Transverse colon (tissue), 4 donors: ENCODE measurements around the gene AMOTL2. TPM values are rescaled to one million over a fixed set of nuclear protein-coding genes. Genes with fewer than 3 reads are reported as not detected.
A peak's percentile ranks its signal among the peaks of the same experiment; 100 is the strongest.

Experiments
- DNase-seq: peaks from one replicate; pipeline ENCODE4 v3.0.0-alpha.2; 2019
- H3K27ac ChIP-seq, 4 donors: fragments of 200-600 bp; sonication (generic); 2 replicates each; pipeline ENCODE4 v1.5.1; 2016 to 2018; ENCODE audit warnings: inconsistent platforms in 4 of 4
- H3K27me3 ChIP-seq: fragments of 200-600 bp; sonication (generic); 2 replicates; pipeline ENCODE4 v1.5.1; 2017; ENCODE audit warnings: inconsistent platforms
- H3K36me3 ChIP-seq, 4 donors: fragments of 200-600 bp; sonication (generic); 2 replicates each; pipeline ENCODE4 v1.5.1; 2017 to 2019; ENCODE audit warnings: inconsistent platforms in 4 of 4
- H3K4me1 ChIP-seq, 4 donors: fragments of 200-600 bp; sonication (generic); 2 replicates each; pipeline ENCODE4 v1.5.1; 2017 to 2020; ENCODE audit warnings: inconsistent platforms in 4 of 4
- H3K4me3 ChIP-seq, 4 donors: fragments of 200-600 bp; sonication (generic); 1 replicate in 1 of 4; 2 replicates in 3 of 4; pipeline versions ENCODE4 v1.5.1 to v1.6.1; 2017 to 2019; ENCODE audit warnings: inconsistent platforms in 4 of 4
- H3K9me3 ChIP-seq, 2 donors: fragments of 200-600 bp; sonication (generic); 2 replicates each; pipeline ENCODE4 v1.5.1; 2017 to 2019; ENCODE audit warnings: inconsistent platforms in 2 of 2
- EP300 ChIP-seq: sonication (generic); formaldehyde crosslinking; IDR thresholded peaks from one replicate; pipeline ENCODE4 v1.6.1; 2017; ENCODE audit warnings: antibody characterized with exemption, low read depth
- POLR2A ChIP-seq: fragments of 450-650 bp; IDR thresholded peaks from one replicate; pipeline ENCODE4 v1.6.1; 2016; ENCODE audit warnings: antibody characterized with exemption, mild to moderate bottlenecking, moderate library complexity
- POLR2AphosphoS5 ChIP-seq, 3 donors: sonication (generic); formaldehyde crosslinking; IDR thresholded peaks; one replicate each; pipeline ENCODE4 v1.6.1; 2016; ENCODE audit warnings: antibody characterized with exemption in 3 of 3
- WGBS, 2 donors: methylation state at CpG; one replicate each; pipeline ENCODE4 v1.1.5; 2018; ENCODE audit warnings: low coverage in 1 of 2; 5-methylcytosine and 5-hydroxymethylcytosine counted together
- in situ Hi-C, 4 donors: fragments of 200-750 bp; cut with MboI; loops; one replicate each; pipeline versions ENCODE4 v1.15.0 to v1.15.1; 2017; ENCODE audit warnings: low sequenced_read_pairs in 3 of 4, low pct_ligation_motif_present in 1 of 4, low pct_unique_long_range_greater_than_20kb in 1 of 4
- intact Hi-C: fragments of 100-400 bp; cut with DNase I; formaldehyde crosslinking; loops from one replicate; pipeline ENCODE4 v1.15.1; 2023; ENCODE audit warnings: low total_unique reads
- total RNA-seq, 4 donors: library from RNA; depleted of rRNA; stranded (reverse); fragments of >200 nt; gene quantifications; one replicate each; pipeline ENCODE4 v1.1.0, GENCODE V29; 2016
- TF ChIP-seq, protein P1 (sequence below), 5 experiments: fragments of 200-600 bp in 3 of 5; fragments of 450-650 bp in 2 of 5; sonication (generic) in 3 of 5; IDR thresholded peaks; 1 replicate in 2 of 5; 2 replicates in 3 of 5; pipeline ENCODE4 v1.5.1; 2016 to 2017; ENCODE audit warnings: antibody characterized with exemption in 5 of 5, inconsistent platforms in 3 of 5, mild to moderate bottlenecking in 2 of 5, moderate library complexity in 1 of 5

AMOTL2 gene
- total RNA-seq, 4 donors from 2014 or later = 14.5 to 50.9 (median 23.8) TPM

DNA sequence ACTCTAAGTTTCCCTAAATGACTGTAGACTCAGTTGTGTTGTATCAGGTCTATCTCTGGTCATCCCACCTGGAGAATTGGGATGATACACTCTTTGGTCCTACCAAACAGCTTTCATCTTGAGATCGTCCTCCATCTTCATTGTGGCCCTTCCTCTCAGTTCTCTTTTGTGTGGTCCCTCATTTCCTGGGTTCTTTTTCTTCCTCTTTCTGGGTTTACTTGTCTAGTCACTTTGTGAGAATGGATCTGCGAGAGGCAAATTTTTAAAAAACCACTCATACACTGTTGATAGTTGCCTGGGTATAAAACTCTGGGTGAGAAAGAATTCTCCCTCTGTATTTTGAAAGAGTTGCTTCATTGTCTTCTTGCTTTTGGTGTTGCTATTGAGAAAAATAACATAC, 6.0 kb upstream of the AMOTL2 start:
- intact Hi-C loops (no loop called here), in situ Hi-C loops (loop anchor here in 1 of 4 donors (10.0 kb wide), 1 partner anchor 75 kb away; no protein-coding TSS in a partner anchor)
- Histone ChIP-seq H3K4me1 (peaks cover 9 to 21% (median 18%) of the 10 kb centered on the region in 4 donors), H3K27ac (no peak overlapping the region), H3K9me3 (no peaks in the 10 kb centered on the region), H3K27me3 (no peaks in the 10 kb centered on the region), H3K36me3 (no peaks in the 10 kb centered on the region), H3K4me3 (no peak overlapping the region)
- TF ChIP-seq POLR2A = no peak
- TF ChIP-seq POLR2AphosphoS5 (IDR thresholded peaks at IDR 0.05) = no peak
- TF ChIP-seq, protein P1, sequence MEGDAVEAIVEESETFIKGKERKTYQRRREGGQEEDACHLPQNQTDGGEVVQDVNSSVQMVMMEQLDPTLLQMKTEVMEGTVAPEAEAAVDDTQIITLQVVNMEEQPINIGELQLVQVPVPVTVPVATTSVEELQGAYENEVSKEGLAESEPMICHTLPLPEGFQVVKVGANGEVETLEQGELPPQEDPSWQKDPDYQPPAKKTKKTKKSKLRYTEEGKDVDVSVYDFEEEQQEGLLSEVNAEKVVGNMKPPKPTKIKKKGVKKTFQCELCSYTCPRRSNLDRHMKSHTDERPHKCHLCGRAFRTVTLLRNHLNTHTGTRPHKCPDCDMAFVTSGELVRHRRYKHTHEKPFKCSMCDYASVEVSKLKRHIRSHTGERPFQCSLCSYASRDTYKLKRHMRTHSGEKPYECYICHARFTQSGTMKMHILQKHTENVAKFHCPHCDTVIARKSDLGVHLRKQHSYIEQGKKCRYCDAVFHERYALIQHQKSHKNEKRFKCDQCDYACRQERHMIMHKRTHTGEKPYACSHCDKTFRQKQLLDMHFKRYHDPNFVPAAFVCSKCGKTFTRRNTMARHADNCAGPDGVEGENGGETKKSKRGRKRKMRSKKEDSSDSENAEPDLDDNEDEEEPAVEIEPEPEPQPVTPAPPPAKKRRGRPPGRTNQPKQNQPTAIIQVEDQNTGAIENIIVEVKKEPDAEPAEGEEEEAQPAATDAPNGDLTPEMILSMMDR (IDR thresholded peaks at IDR 0.05) = no peak
- TF ChIP-seq EP300 = no peak
- 62 to 86% methylated on average over 2 of the region's 2 CpGs for WGBS, 2 donors
- DNase-seq = no peak

DNA sequence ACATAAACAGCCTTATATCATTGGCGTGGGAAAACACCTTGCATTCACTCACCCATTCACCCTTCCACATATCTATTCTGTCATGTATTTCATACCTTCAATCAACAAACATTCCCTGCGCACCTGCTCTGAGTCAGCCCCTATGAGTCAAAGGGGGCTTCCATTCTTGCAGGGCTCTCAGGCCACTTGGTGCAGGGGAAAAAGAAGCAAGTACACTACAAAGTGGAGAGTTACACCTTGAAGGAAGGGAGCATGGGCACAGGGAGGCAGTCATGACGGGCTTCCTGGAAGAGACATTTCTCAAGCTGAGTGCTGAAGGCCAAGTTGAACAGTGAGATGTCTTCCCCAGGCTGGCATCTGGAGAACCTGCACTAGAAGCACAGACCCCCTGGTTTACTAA, 4.6 kb upstream of the AMOTL2 start:
- no peaks in the 10 kb centered on the region for H3K9me3 ChIP-seq
- no peak overlapping the region for H3K4me3 ChIP-seq
- no peak for DNase-seq
- TF ChIP-seq, protein P1 (IDR thresholded peaks at IDR 0.05) = no peak
- TF ChIP-seq POLR2AphosphoS5 (IDR thresholded peaks at IDR 0.05) = no peak
- no peak for TF ChIP-seq EP300
- TF ChIP-seq POLR2A = no peak
- no peak overlapping the region for H3K27ac ChIP-seq
- intact Hi-C loops = loop anchor here (10.0 kb wide), 1 partner anchor 96 kb away; no protein-coding TSS in a partner anchor
- H3K27me3 ChIP-seq = no peaks in the 10 kb centered on the region
- WGBS, 2 donors = 82 to 85% methylated on average over 3 of the region's 3 CpGs
- peaks cover 12 to 31% (median 26%) of the 10 kb centered on the region in 4 donors for H3K4me1 ChIP-seq
- H3K36me3 ChIP-seq = no peaks in the 10 kb centered on the region
- in situ Hi-C loops = loop anchor here in 2 of 4 donors (5.0 to 10.0 kb wide), 3 partner anchors 67 to 96 kb away; no protein-coding TSS in a partner anchor

DNA sequence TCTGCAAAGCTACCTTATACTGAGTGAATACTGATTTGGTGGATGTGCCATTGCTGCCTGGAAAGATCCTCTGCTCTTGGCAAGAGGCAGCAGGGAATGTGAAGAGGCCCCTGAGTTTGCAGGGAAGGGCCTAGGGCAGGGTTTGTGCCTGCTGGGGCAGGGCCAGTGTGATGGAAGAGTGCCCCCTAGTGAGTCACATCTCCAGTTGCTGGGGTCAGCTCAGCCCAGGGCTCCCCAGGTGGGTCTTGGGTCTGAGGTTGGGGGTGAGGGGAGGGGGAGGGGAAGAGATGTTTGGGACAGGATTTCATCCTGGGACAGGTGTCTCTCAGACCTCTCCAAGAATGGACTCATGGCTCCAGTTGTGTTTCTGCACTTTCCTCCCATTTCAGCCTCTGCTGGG, 4.1 kb upstream of the AMOTL2 start:
- peaks cover 12 to 34% (median 28%) of the 10 kb centered on the region in 4 donors for H3K4me1 ChIP-seq
- peak; percentile 61 for DNase-seq
- no peaks in the 10 kb centered on the region for H3K9me3 ChIP-seq
- H3K36me3 ChIP-seq = no peaks in the 10 kb centered on the region
- H3K4me3 ChIP-seq = no peak overlapping the region
- intact Hi-C loops = loop anchor here (10.0 kb wide), 1 partner anchor 96 kb away; no protein-coding TSS in a partner anchor
- peaks cover 2% of the 10 kb centered on the region for H3K27me3 ChIP-seq
- TF ChIP-seq, protein P1 (IDR thresholded peaks at IDR 0.05) = peak; percentile 50 to 57 (median 53)
- TF ChIP-seq POLR2A (no peak), POLR2AphosphoS5 (IDR thresholded peaks at IDR 0.05) (no peak), EP300 (no peak)
- in situ Hi-C loops = loop anchor here in 2 of 4 donors (5.0 to 10.0 kb wide), 3 partner anchors 66 to 96 kb away; no protein-coding TSS in a partner anchor
- no peak overlapping the region for H3K27ac ChIP-seq

DNA sequence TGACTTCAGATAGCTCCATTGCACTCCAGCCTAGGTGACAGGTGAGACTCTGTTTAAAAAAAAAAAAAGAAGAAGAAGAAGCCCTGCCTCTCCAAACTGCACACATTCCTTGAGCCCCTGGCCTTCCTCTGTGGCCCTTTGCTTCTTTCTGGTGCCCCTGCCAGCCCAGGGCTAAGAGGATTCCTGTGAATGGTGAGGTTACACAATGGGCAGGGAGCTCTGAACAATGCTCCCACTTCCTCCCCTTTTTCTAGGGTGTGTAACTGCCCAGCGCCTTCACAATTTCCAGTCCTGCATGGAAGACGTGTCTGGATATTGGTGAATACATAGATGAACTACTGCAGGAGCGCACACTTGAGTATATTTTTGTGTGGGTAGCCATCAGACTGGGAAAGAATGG, 3.6 kb upstream of the AMOTL2 start:
- intact Hi-C loops = loop anchor here (10.0 kb wide), 1 partner anchor 97 kb away; no protein-coding TSS in a partner anchor
- 84% methylated on average over 3 of the region's 3 CpGs; no CpG with 5 or more reads in 1 of the 2 donors for WGBS, 2 donors
- in situ Hi-C loops = loop anchor here in 2 of 4 donors (5.0 to 10.0 kb wide), 3 partner anchors 66 to 97 kb away; no protein-coding TSS in a partner anchor

More for the DNA sequence above, 3.6 kb upstream of the AMOTL2 start:
- Histone ChIP-seq H3K4me3 (no peak overlapping the region), H3K27ac (no peak overlapping the region), H3K27me3 (peaks cover 2% of the 10 kb centered on the region), H3K9me3 (no peaks in the 10 kb centered on the region), H3K36me3 (no peaks in the 10 kb centered on the region), H3K4me1 (peaks cover 12 to 38% (median 30%) of the 10 kb centered on the region in 4 donors)
- TF ChIP-seq EP300 (no peak), POLR2A (no peak), POLR2AphosphoS5 (IDR thresholded peaks at IDR 0.05) (no peak)
- TF ChIP-seq, protein P1 (IDR thresholded peaks at IDR 0.05) = no peak
- no peak for DNase-seq
